Upper lobe of left lung (tissue), 4 donors: ENCODE measurements around the gene DAPK3.

ENCODE experiments used
- POLR2A ChIP-seq, 4 donors: fragments of 450-650 bp; IDR thresholded peaks; one replicate each; pipeline ENCODE4 v1.5.1; 2016 to 2017; ENCODE audit warnings: antibody characterized with exemption in 4 of 4, mild to moderate bottlenecking in 2 of 4
- POLR2AphosphoS5 ChIP-seq, 2 donors: sonication (generic); formaldehyde crosslinking; IDR thresholded peaks; one replicate each; pipeline ENCODE4 v1.5.1; 2017; ENCODE audit warnings: antibody characterized with exemption in 2 of 2
- TF ChIP-seq, protein P1 (sequence below), 6 experiments: fragments of 450-650 bp in 4 of 6; fragments of 200-600 bp in 2 of 6; sonication (generic) in 2 of 6; IDR thresholded peaks; one replicate each; pipeline ENCODE4 v1.5.1; 2016 to 2019; ENCODE audit warnings: antibody characterized with exemption in 6 of 6

DNA sequence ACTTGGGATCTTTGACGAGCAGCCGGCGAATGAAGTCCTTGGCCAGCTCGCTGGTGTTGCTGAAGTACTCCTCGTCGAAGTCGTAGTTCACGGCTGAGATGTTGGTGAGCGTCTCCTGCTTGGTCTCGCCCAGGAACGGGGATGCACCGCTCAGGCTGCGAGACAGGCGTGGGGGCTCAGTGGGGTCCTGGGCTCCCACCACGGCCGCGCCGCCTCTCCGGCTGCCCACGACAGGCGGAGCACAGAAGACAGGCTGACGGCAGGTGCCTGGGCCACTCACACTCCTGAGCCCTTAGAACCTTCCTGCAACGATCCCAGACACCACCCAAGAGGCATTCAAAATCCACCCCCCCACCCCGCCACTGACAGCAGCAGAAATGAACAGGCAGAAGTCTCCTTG lies 9.9 kb downstream of the DAPK3 start:
- TF ChIP-seq, protein P1, sequence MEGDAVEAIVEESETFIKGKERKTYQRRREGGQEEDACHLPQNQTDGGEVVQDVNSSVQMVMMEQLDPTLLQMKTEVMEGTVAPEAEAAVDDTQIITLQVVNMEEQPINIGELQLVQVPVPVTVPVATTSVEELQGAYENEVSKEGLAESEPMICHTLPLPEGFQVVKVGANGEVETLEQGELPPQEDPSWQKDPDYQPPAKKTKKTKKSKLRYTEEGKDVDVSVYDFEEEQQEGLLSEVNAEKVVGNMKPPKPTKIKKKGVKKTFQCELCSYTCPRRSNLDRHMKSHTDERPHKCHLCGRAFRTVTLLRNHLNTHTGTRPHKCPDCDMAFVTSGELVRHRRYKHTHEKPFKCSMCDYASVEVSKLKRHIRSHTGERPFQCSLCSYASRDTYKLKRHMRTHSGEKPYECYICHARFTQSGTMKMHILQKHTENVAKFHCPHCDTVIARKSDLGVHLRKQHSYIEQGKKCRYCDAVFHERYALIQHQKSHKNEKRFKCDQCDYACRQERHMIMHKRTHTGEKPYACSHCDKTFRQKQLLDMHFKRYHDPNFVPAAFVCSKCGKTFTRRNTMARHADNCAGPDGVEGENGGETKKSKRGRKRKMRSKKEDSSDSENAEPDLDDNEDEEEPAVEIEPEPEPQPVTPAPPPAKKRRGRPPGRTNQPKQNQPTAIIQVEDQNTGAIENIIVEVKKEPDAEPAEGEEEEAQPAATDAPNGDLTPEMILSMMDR (IDR thresholded peaks at IDR 0.05) = no peak
- TF ChIP-seq POLR2AphosphoS5 (IDR thresholded peaks at IDR 0.05) (no peak), POLR2A (IDR thresholded peaks at IDR 0.05) (no peak)
